Activated T-helper 1 cell treated with Interleukin-2 at 50 U/mL for 16 hours (primary cell): ENCODE results near the gene TSPAN18.

Source experiments
- DNase-seq: peaks from one replicate; pipeline ENCODE4 v3.0.0-alpha.2; 2020; ENCODE audit warnings: low read depth

The TSPAN18 gene

DNA sequence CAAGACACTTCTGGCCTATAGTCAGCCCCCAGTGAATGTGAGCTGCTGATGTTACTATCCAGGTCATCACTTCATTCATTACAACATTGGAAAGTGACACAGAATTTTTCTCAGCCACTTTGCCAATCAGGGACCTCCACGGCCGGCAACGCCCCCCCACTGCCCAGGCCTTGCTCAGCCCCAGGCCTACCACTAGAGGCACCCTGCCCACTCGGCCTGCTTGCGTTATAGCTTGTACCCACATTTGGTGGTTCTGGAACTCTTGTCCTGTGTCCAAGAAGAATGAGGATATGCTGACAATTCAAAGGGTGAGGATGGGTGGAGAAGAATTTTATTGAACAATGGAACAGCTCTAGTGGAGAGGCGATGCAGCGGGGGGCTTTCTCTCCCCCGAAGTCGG, 96.2 kb downstream of the TSPAN18 start:
- DNase-seq = no peak

DNA sequence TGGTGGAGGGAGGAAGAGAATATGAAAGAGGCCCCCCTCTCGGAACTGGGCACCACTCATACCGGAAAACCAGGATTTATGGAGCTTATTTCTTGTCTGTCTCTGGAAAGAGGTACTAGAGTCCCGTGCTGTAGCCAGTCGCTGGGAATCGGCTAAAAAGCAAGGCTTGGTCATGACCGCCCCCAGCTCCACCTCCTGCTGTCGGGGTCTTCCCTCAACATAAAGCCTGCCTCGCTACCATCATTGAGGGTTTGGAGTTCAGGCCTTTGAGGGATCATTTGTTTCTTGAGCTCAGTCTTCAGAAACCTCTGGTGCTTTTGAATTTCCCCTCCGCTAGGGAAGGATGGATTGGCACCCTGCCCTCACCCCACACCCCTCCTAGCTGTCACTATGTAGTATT, 97.1 kb downstream of the TSPAN18 start:
- DNase-seq = no peak

GRCh38 chr11:44824300-44824704, 97.5 kb downstream of the TSPAN18 start:
- DNase-seq = no peak

DNA sequence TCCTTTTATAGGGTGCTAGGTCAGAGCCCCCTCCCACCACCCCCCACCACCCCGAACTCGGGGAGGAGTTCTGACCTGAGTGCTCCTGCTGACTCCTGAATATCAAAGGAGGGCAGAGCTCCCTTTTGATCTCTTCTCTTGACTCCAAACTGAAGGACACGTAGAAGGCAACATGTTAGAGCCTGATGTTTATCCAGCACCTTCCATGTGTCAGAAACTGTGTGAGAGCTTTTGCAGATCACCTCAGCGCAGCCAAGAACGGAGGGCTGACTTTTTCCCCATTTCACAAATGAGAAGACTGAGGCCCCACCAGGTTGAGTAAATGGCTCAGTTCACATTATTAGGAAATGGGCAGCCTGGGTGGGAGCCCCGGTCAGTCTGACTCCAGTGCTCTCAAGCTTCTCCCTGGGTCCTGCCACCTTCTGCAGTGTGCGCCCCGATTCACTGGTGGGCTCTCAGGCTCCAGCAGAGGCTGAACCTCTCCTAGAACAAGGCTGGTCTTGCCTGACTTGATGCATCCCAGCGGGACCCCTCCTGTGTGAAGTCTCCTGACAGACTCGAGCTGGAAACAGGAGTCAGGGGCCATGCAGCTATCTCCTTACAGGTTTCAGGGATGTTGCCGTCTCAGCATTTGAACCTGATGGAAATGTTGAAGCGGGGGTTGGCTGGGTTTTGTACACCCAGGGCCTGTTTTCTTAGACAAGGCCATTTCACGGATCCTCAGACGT, 98.5 kb downstream of the TSPAN18 start:
- no peak for DNase-seq

DNA sequence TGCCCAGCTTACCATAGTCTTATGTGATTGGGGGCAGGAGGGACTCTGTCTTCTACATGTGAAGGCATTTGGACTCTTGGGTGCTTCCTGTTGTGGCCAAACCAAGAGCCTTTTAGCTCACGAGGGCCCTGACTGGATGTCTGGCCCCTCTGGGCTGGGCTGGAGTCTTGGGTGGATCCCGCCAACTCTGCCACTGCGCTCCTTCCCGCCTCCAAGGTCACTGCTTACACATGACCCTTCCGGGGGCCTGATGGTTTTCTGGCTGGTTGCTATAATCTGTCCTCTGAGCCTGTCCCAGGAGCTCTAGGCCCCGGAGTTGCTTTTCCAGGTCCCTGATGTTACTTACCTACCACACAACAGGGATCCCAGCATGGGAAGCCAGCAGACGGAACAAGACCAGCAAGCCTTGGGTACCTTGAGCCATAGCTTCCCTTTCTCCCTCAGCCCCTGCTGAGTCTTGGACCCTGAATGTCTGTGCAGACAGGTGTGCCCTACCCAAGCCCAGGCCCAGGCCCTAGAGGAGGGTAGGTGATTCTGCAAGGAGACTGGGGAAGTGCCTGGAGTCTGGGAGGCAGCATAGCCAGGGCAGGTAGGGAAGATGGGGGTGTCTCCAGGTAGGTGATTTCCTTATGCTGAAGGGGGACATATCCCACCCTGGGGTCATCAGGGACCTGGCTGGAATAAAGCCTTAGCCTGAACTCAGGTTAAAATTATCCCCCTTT, 100.3 kb downstream of the TSPAN18 start:
- no peak for DNase-seq

- DNase-seq = no peak
These were observed 101.5 kb downstream of the TSPAN18 start for GRCh38 chr11:44828296-44828695.

GRCh38 chr11:44829838-44830237, 103.1 kb downstream of the TSPAN18 start:
- DNase-seq = no peak

DNA sequence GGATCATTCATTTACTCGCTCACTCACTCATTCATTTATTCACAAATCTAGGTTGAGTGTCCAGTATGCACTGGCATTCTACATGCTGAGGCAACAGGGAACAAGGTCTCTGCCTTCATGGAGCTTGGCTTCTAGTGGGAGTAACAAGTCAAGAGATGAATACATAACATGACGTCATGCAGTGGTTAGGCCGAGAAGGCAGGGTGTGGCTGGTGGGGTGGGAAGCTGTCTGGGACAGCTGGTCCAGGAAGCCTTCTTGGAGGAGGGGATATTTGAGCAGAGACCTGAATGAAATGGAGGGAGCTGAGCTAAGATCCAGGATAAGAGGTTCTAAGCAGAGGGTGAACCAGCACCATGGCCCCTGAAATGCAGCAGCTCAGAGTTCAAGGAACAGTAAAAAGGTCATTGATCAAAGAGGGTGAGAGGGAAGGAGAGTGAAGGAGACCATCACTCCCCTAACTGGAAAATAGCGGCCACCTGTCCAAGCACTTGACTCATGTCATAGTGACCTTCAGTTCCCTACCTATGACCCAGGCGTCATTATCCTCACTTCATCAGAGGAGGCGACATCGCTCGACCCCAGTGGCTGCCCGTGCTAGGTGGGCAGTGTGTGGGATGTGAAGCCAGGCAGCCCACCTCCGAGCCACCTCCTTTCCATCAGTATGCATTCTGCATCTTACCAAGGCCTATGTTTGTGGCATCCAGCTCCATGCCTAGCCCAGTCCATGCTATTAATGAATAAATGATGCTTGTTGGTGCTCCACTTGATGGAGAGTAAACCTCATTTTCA, 105.0 kb downstream of the TSPAN18 start:
- no peak for DNase-seq

DNA sequence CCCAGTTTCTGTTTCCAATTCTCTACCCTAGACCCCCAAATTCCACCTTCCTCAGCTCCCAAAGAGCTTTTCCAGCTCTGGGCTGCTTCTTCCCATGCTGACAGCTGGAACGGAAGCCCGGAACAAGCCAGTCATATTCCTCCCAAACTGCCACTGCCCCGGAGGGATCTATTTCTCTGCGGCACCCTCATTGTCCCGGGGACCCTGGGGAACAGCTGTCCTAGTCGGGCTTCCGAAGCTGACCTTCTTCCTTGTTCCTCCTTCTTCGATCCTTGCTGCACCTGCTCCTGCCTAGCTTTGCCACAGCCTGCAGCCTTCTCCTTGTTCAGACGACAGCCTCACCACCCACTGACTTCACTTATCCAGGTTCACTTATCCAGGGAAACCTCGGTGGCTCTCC, 105.7 kb downstream of the TSPAN18 start:
- no peak for DNase-seq

DNA sequence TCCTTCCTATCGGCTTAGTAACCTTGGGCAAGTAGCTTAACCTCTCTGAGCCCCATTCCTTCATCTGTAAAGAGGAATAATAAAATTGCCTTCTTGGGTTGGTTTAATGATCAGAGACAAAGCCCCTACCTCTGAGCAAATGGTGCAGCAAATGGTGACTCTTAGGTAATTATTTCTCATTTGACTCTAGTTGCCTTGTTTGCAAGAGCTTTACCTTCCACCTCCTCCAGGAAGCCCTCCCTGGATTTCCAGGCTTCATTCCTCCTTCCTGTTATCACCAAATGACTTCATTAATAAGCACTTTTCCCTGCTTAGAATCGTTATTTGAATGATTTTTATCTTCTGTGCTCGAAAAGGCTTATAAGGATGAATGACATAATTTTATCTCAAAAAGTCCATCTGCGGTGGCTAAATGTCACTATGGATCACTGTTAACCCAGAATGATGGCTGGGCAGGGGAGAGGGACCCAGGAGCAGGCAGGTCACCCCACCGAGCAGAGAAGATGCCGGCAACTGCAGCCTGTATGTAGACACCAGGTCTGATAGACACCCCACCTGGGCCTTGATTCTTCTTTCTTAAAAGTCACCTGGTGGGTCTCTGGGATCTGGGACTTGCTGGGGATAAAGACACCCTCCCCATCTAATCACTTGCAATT, 106.6 kb downstream of the TSPAN18 start:
- DNase-seq = no peak

DNA sequence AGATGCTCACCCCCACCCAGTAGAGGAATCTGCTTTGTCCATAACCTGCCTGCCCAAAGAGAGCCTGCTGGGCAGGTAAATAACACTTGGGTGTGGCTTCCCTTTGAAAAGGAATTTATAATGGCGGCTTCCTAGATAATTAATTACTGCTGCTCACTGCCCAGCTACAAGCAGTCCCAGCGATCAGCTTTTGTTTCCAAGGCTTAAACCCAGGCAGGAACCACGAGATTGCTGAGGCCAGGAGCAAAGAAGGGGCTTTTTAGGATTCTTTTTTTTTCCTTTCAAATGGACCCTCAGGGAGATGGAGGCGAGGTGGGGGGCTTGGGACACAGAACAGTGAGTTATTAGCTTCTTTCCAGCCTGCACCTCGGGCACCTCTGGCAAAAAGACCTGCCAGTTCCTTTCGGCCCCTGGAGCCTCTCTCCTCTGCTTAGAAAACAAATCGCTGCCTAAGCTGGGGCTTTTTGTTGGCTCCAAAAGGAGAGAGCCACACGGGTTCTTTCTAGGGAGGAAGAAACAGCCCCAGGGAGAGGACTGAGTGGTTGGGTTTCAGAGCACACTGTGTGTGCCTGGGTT, 107.2 kb downstream of the TSPAN18 start:
- no peak for DNase-seq

DNA sequence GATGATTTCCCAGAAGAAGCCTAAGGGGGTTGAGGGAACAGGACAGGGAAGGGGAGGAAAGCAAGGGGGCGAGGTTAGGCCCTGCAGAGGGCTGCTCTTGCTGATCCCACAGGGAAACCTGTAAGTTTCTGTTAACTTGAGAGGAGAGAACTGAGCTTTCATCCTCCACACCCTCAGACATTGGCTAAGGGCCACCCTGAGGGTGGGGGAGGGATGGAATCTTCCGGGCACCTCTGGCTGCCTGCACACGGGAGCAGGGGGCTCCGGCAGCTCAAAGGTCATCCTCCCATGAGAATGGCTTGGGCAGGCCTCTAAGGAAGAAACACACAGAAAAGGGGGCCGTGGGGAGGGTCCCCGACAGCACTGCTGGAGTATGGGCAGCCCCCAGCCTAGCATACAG, 108.1 kb downstream of the TSPAN18 start:
- no peak for DNase-seq

DNA sequence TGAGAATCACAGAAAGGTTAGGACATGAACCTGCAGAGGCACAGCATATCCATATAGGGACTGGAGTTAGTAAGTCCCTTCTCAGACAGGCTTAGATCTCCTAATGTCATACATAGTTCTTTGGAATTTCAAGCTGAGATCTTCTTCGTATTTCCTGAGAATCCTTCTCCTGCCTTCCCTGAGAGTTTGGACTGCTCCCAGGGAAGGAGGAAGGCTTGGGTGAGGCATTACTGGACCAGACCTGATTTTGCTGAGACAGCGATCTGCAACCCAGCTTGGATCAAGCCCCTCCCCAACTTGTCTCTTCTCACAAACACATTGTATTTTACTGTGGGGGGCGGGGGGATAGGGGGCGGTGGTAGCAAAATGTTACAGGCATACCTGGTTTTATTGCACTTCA, 108.5 kb downstream of the TSPAN18 start:
- DNase-seq = no peak

- no peak for DNase-seq
These were observed 109.2 kb downstream of the TSPAN18 start for GRCh38 chr11:44835938-44836337.

- no peak for DNase-seq
These were observed 110.9 kb downstream of the TSPAN18 start for GRCh38 chr11:44837661-44838060.

DNA sequence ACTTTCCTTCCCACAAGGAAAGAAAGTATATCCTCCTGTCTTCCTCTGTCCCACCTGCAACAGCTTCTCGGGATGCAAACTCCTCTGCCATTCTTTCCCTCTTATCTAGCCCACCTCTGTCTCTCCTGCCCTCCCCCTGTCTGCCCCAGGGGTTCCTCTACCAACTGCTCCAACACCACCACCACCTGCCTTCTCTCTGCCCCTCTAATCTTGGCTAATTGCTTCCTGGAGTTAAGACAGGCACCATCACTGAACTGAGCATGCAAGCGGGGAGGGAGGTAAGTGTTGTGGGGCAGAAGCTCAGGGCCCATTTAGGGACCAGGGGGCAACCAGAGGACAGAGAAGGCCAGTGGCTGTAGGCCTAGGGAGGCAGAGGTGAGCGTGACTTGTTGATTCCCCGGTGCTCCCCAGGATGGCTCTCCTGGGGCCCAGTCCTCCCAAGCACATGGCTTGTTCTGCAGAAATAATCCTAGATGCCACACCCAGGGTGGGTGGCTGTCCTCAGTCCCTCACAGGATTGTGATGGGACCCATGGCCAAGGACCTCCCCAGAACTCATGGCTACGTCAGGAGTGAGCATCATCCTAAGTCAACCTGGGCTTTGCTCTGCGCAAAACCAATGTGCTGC, 112.8 kb downstream of the TSPAN18 start:
- no peak for DNase-seq

DNA sequence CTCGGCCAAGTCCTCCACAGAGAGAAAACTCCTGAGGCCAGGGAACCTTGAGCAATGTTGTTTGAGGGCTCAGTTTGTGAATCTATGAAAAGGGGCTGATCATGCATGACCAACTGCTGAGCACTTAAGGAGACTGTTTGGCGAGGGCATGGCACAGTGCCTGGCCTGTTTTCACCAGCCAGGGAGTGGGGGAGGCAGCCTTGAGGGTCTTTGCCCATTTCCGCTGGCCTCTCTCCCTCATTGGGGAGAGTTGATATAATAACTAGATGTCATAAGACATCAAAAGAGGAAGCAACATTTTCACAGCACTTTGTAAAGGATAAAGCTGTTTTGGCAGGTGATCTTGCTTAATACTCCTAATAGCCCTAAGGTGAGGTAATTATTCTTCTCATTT, 113.3 kb downstream of the TSPAN18 start:
- DNase-seq = no peak

DNA sequence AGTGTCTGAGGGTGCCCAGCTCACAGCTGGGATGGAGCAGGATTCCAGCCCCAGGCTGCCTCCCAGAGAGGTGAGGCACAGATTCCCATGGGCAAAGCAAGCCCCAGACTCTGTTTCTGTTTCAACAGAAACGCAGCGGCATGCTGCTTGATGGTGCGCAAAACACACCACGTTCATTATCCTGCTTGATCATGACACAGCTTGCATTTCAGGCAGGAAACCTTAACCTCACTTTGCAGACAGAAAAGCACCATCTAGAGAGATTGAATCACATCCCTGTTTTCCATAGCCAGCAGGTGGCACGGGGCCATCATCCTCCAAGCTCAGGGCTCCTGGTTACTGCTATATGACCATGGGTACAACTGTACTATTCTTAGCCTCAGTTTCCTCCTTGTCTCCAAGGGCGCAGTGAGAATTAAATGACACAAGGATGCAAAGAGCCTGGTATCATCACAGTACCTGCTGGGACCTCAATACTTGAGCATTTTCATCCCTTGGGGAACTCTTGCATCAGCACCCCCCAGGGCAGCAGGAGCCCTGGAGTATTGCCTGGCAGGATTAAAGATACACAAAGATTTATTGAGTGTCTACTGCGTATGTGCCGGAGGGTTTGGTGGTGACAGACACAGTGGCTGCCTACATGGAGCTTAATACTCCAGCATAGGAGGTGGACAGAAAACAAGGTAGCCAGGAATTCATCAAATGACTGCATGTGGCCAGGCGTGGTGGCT, 113.9 kb downstream of the TSPAN18 start:
- no peak for DNase-seq

DNA sequence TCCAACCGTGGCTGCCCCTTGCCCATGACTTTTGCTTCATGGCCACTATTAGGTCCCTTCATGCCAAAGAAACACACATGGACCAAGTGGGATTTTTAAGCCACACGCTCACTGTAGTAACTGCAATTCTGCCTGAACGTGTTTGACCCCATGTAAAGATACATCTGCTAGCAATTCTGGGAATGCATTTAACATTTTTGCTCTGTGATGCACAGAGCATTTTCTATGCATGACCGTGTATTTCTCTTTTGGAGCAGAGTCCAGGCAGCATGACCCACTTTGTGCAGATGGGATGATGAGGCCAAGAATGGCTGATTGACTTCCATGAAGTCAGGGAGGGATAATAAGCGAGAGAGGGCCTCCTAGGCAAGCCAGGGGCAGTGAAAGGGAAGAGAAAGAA, 115.5 kb downstream of the TSPAN18 start:
- DNase-seq = no peak

DNA sequence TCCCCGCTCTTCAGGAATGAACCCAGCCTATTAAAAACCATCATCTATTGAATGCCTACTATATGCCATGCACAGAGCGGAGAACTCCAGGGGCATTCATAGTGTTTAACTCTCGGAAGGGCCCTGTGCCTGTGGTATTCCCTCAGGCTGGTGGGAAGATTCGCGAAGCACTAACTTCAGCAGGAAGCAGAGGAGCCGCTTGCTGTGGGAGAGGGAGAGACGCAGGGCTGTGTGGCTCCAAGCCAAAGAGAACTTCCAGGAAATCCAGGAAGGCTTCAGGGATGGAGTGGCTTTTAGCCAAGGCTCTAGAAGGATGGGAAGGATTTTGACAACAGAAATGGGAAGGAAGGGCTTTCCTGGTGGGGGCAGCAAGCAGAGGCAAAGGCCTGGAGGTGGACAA, 120.1 kb downstream of the TSPAN18 start:
- no peak for DNase-seq

- no peak for DNase-seq
These were observed 120.6 kb downstream of the TSPAN18 start for GRCh38 chr11:44847316-44847715.
